Mesothelial cell of epicardium (in vitro differentiated cells): Measurements from ENCODE around the gene HECTD1. TPM values are rescaled to one million over a fixed set of nuclear protein-coding genes. Genes with fewer than 3 reads are reported as not detected.
"Not testable (repeated sequence)": the region's sequence is repeated elsewhere in the genome, so short reads cannot be mapped to it uniquely, and the experiment has no call there.

Experiments used
- DNase-seq, 2 experiments: peaks; one replicate each; pipeline ENCODE4 v3.0.0; 2021; ENCODE audit warnings: low spot score in 2 of 2; ENCODE audit not compliant: unreplicated experiment in 2 of 2
- H3K27ac Mint-ChIP-seq: 2 replicates; pipeline ENCODE4 v1.8.0; 2021; ENCODE audit warnings: mixed read lengths
- H3K27me3 Mint-ChIP-seq: 2 replicates; pipeline ENCODE4 v1.8.0; 2021; ENCODE audit warnings: low read depth, mixed read lengths
- H3K36me3 Mint-ChIP-seq: 2 replicates; pipeline ENCODE4 v1.8.0; 2021; ENCODE audit warnings: mixed read lengths
- H3K4me1 Mint-ChIP-seq: 2 replicates; pipeline ENCODE4 v1.8.0; 2021; ENCODE audit warnings: mixed read lengths
- H3K4me3 Mint-ChIP-seq: 2 replicates; pipeline ENCODE4 v1.8.0; 2021; ENCODE audit warnings: mild to moderate bottlenecking, moderate library complexity, mixed read lengths
- H3K9me3 Mint-ChIP-seq: 2 replicates; pipeline ENCODE4 v1.8.0; 2021; ENCODE audit warnings: mixed read lengths
- CTCF ChIP-seq: fragments of 200-600 bp; sonication (generic); IDR thresholded peaks from one replicate; pipeline ENCODE4 v1.5.0; 2021; ENCODE audit warnings: antibody characterized with exemption; ENCODE audit not compliant: unreplicated experiment
- total RNA-seq: library from RNA; stranded (reverse); gene quantifications from 3 replicates; pipeline ENCODE4 v1.2.1, GENCODE V29; 2021

The HECTD1 gene
- total RNA-seq, 1 donor from 2014 or later: 177 TPM

- no peak for DNase-seq
- Mint-ChIP-seq H3K4me3 (no peak overlapping the region), H3K27ac (peak overlapping the region; percentile 16), H3K4me1 (peaks cover 17% of the 10 kb centered on the region), H3K9me3 (no peaks in the 10 kb centered on the region), H3K36me3 (peaks cover 10% of the 10 kb centered on the region), H3K27me3 (no peaks in the 10 kb centered on the region)
- TF ChIP-seq CTCF: no peak
These were observed 13.5 kb downstream of the HECTD1 start for GRCh38 chr14:31194095-31194494.

GRCh38 chr14:31192544-31192943, 15.0 kb downstream of the HECTD1 start:
- not testable (repeated sequence) for H3K27me3 Mint-ChIP-seq, DNase-seq, H3K4me3 Mint-ChIP-seq, H3K9me3 Mint-ChIP-seq, H3K27ac Mint-ChIP-seq
- Mint-ChIP-seq H3K36me3 (peaks cover 16% of the 10 kb centered on the region), H3K4me1 (peaks cover 14% of the 10 kb centered on the region)

- DNase-seq: no peak
- Mint-ChIP-seq H3K27me3 (no peaks in the 10 kb centered on the region), H3K4me1 (peaks cover 9% of the 10 kb centered on the region), H3K36me3 (peaks cover 20% of the 10 kb centered on the region), H3K27ac (no peak overlapping the region), H3K4me3 (no peak overlapping the region), H3K9me3 (peaks cover 8% of the 10 kb centered on the region)
- TF ChIP-seq CTCF: no peak
These were observed 16.8 kb downstream of the HECTD1 start for GRCh38 chr14:31190717-31191263.

- TF ChIP-seq CTCF: no peak
- peak overlapping the region; percentile 0 for H3K27ac Mint-ChIP-seq
- no peak overlapping the region for H3K4me3 Mint-ChIP-seq
- H3K9me3 Mint-ChIP-seq: peaks cover 9% of the 10 kb centered on the region
- peaks cover 22% of the 10 kb centered on the region for H3K36me3 Mint-ChIP-seq
- no peak for DNase-seq
- peaks cover 3% of the 10 kb centered on the region for H3K4me1 Mint-ChIP-seq
- H3K27me3 Mint-ChIP-seq: no peaks in the 10 kb centered on the region
These were observed 17.4 kb downstream of the HECTD1 start for GRCh38 chr14:31190219-31190603.

GRCh38 chr14:31189346-31190218, 18.0 kb downstream of the HECTD1 start:
- no peaks in the 10 kb centered on the region for H3K4me1 Mint-ChIP-seq

More at GRCh38 chr14:31189346-31190218, 18.0 kb downstream of the HECTD1 start:
- TF ChIP-seq CTCF: no peak
- peak overlapping the region; percentile 0 for H3K27ac Mint-ChIP-seq
- H3K4me3 Mint-ChIP-seq: no peak overlapping the region
- peaks cover 22% of the 10 kb centered on the region for H3K36me3 Mint-ChIP-seq
- H3K27me3 Mint-ChIP-seq: no peaks in the 10 kb centered on the region
- DNase-seq: no peak
- H3K9me3 Mint-ChIP-seq: peaks cover 9% of the 10 kb centered on the region
